K562 (cell line): ENCODE results near the gene ARHGEF40. TPM values are rescaled to one million over a fixed set of nuclear protein-coding genes. Genes with fewer than 3 reads are reported as not detected.

ENCODE experiments used
- CTBP1 ChIP-seq: fragments of 450-650 bp; IDR thresholded peaks from 2 replicates; pipeline ENCODE4 v1.6.1; 2016; ENCODE audit warnings: borderline replicate concordance
- DEAF1 ChIP-seq: fragments of 450-650 bp; formaldehyde crosslinking; IDR thresholded peaks from 2 replicates; pipeline ENCODE4 v1.4.0; 2020; ENCODE audit warnings: mild to moderate bottlenecking, moderate library complexity
- HDAC8 ChIP-seq: fragments of 450-650 bp; IDR thresholded peaks from 2 replicates; pipeline ENCODE4 v1.6.1; 2016; ENCODE audit warnings: mild to moderate bottlenecking, missing genetic modification characterization, moderate library complexity, missing compliant biosample characterization
- KDM5B ChIP-seq: fragments of 200-600 bp; sonication (generic); IDR thresholded peaks from 2 replicates; pipeline ENCODE4 v1.6.1; 2012; ENCODE audit warnings: low read depth, mild to moderate bottlenecking, moderate library complexity, low read length, control low read depth, inconsistent platforms; ENCODE audit not compliant: insufficient replicate concordance
- LCOR ChIP-seq: sonication (generic); formaldehyde crosslinking; IDR thresholded peaks from 2 replicates; pipeline ENCODE4 v1.8.0; 2022; ENCODE audit warnings: mild to moderate bottlenecking, missing genetic modification reagents
- MAZ ChIP-seq, 2 experiments: fragments of 450-650 bp in 1 of 2; sonication (generic) in 1 of 2; formaldehyde crosslinking; IDR thresholded peaks in 1 of 2; conservative IDR thresholded peaks in 1 of 2; 2 replicates each; pipeline versions ENCODE4 v1.4.0 to v1.5.0; 2020; ENCODE audit warnings: mild to moderate bottlenecking in 1 of 2, missing genetic modification reagents in 1 of 2
- MED1 ChIP-seq: sonication (generic); formaldehyde crosslinking; IDR thresholded peaks from 2 replicates; pipeline ENCODE4 v1.8.1; 2023; ENCODE audit warnings: missing genetic modification reagents, borderline replicate concordance
- POU5F1 ChIP-seq: fragments of 150-350 bp; IDR thresholded peaks from 2 replicates; pipeline ENCODE4 v1.6.1; 2014; ENCODE audit warnings: borderline replicate concordance, low read length, low read depth, mild to moderate bottlenecking; ENCODE audit not compliant: partially characterized antibody
- SAFB2 ChIP-seq: fragments of 200-400 bp; formaldehyde crosslinking; IDR thresholded peaks from 2 replicates; pipeline ENCODE4 v1.6.1; 2018; ENCODE audit warnings: borderline replicate concordance, low read length, low read depth, moderate library complexity; ENCODE audit not compliant: severe bottlenecking
- SNRNP70 ChIP-seq: fragments of 200-400 bp; formaldehyde crosslinking; optimal IDR thresholded peaks from 2 replicates; pipeline ENCODE3; 2017; ENCODE audit warnings: low read depth, low read length
- TBP ChIP-seq: optimal IDR thresholded peaks from 2 replicates; pipeline ENCODE3; 2011; ENCODE audit warnings: low read depth, low read length, improper control_type of control experiment
- TCFL5 ChIP-seq: fragments of 250-450 bp; sonication (Bioruptor Pico); conservative IDR thresholded peaks from 2 replicates; pipeline ENCODE4 v1.6.1; 2021; ENCODE audit warnings: mild to moderate bottlenecking, moderate library complexity, matching md5 sums
- TEAD1 ChIP-seq, 2 experiments: fragments of 450-650 bp in 1 of 2; sonication (generic) in 1 of 2; formaldehyde crosslinking; IDR thresholded peaks; 2 replicates each; pipeline versions ENCODE4 v1.4.0 to v1.8.0; 2020 to 2022; ENCODE audit warnings: mild to moderate bottlenecking in 2 of 2, missing genetic modification reagents in 1 of 2
- ZBTB26 ChIP-seq: fragments of 450-650 bp; formaldehyde crosslinking; IDR thresholded peaks from 2 replicates; pipeline ENCODE4 v1.4.0; 2022; ENCODE audit warnings: missing genetic modification characterization
- ZBTB33 ChIP-seq: sonication (generic); formaldehyde crosslinking; IDR thresholded peaks from 2 replicates; pipeline ENCODE4 v1.8.1; 2023; ENCODE audit warnings: mild to moderate bottlenecking, missing genetic modification reagents
- ZKSCAN3 ChIP-seq: fragments of 250-450 bp; sonication (Bioruptor Pico); IDR thresholded peaks from 2 replicates; pipeline ENCODE4 v1.4.0; 2020
- ZNF121 ChIP-seq: sonication (generic); formaldehyde crosslinking; conservative IDR thresholded peaks from 2 replicates; pipeline ENCODE4 v1.8.0; 2022; ENCODE audit warnings: missing genetic modification reagents
- ZNF75A ChIP-seq: fragments of 450-650 bp; formaldehyde crosslinking; IDR thresholded peaks from 2 replicates; pipeline ENCODE4 v1.4.0; 2020; ENCODE audit warnings: mild to moderate bottlenecking
- polyA plus RNA-seq, 8 experiments: library from polyadenylated mRNA; depleted of rRNA in 4 of 8; stranded (reverse) in 5 of 8; unstranded in 3 of 8; fragments of >200 nt; fragmentation: Nextera tagmentation in 2 of 8; fragmentation: Illumina TruSeq in 1 of 8; extraction: Ambion mirVana in 2 of 8; extraction: Trizol in 1 of 8; gene quantifications; 2 replicates each; pipeline versions ENCODE4 v1.2.1 to v1.2.3, GENCODE V29; 2011 to 2014; ENCODE audit warnings: inconsistent platforms in 1 of 8, missing spikeins in 1 of 8
- total RNA-seq, 7 experiments: library from RNA; depleted of rRNA in 6 of 7; stranded (reverse); fragments of >200 nt in 6 of 7; fragmentation: Illumina TruSeq in 2 of 7; extraction: Trizol in 2 of 7; gene quantifications; 2 replicates each; pipeline versions ENCODE4 v1.2.1 to v1.2.3, GENCODE V29; 2011 to 2021; ENCODE audit warnings: low replicate concordance in 1 of 7
- TF ChIP-seq, protein P1 (sequence below): IDR thresholded peaks from 3 replicates; pipeline ENCODE4 v1.6.1; 2011; ENCODE audit warnings: borderline replicate concordance, mild to moderate bottlenecking; ENCODE audit not compliant: insufficient read length, insufficient read depth
- TF ChIP-seq, protein P2 (sequence below): fragments of 250-450 bp; sonication (Bioruptor Pico); IDR thresholded peaks from 2 replicates; pipeline ENCODE4 v1.4.0; 2020; ENCODE audit warnings: mild to moderate bottlenecking, moderate library complexity

The ARHGEF40 gene
- total and polyA plus RNA-seq, 9 of the 15 experiments (the other 6 are each of a cell fraction or from before 2014, with no cell fraction given): 0.42 to 6.3 (median 3.8) TPM

DNA sequence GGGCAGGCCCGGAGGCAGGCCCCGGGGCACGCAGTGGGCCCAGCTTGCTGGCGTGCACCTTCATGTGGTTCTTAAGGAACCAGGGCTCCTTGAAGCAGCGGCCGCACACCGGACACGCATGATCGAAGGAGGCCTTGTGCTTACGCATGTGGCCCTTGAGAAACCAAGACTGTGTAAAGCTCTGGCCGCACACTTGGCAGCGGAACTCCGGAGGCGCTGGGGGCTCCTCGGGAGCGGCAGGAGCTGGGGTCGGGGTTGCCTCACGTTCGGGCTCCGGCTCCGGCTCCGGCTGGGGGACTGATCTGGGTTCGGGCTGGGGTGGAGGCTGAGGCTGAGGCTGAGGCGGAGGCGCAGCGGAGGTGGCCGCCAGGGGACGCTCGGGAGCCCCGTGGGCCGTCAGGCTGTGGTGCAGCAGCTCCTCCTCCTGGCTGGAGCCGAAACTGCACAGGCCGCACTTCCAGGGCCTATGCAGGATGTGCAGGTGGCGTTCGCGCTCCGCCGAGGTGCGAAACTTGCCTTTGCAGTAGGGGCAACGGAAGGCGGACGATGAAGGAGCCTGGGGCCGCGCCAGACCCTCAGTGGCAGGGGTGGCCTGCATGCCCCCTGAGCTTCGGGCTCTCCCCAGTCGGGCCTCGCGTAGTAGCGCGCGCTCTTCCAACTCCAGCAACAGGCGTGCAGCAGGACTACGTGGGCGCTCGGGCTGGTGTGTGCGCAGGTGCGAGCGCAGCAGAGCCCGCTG is 22.3 kb downstream of the ARHGEF40 start (continued):
- TF ChIP-seq, protein P1, sequence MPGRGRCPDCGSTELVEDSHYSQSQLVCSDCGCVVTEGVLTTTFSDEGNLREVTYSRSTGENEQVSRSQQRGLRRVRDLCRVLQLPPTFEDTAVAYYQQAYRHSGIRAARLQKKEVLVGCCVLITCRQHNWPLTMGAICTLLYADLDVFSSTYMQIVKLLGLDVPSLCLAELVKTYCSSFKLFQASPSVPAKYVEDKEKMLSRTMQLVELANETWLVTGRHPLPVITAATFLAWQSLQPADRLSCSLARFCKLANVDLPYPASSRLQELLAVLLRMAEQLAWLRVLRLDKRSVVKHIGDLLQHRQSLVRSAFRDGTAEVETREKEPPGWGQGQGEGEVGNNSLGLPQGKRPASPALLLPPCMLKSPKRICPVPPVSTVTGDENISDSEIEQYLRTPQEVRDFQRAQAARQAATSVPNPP: no peak
- TF ChIP-seq SNRNP70 (no peak), MED1 (CRISPR knock-in tag) (no peak), CTBP1 (peak; percentile 27; the same call in 1 of the 2 replicates), ZNF121 (CRISPR knock-in tag) (no peak), TCFL5 (CRISPR knock-in tag) (no peak), ZNF75A (CRISPR knock-in tag) (no peak), LCOR (no peak), DEAF1 (CRISPR knock-in tag) (peak; percentile 81), ZBTB26 (CRISPR knock-in tag) (no peak), KDM5B (no peak), HDAC8 (tag) (no peak), MAZ (CRISPR knock-in tag; conservative IDR thresholded peaks at IDR 0.05 in 1 of 2, IDR thresholded peaks at IDR 0.05 in 1 of 2) (peak in 1 of 2 experiments; percentile 56; a peak in 1 of 4 replicates), ZKSCAN3 (no peak), ZBTB33 (peak; percentile 98), SAFB2 (no peak), TBP (peak; percentile 33), TEAD1 (CRISPR knock-in tag; IDR thresholded peaks at IDR 0.05) (peak in 1 of 2 experiments; percentile 20; a peak in 1 of 4 replicates), POU5F1 (no peak)
- TF ChIP-seq, protein P2, sequence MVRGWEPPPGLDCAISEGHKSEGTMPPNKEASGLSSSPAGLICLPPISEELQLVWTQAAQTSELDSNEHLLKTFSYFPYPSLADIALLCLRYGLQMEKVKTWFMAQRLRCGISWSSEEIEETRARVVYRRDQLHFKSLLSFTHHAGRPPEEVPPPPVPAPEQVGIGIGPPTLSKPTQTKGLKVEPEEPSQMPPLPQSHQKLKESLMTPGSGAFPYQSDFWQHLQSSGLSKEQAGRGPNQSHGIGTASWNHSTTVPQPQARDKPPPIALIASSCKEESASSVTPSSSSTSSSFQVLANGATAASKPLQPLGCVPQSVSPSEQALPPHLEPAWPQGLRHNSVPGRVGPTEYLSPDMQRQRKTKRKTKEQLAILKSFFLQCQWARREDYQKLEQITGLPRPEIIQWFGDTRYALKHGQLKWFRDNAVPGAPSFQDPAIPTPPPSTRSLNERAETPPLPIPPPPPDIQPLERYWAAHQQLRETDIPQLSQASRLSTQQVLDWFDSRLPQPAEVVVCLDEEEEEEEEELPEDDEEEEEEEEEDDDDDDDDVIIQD (CRISPR knock-in tag): no peak
